ENCODE results near the gene NFKB2. TPM values are rescaled to one million over a fixed set of nuclear protein-coding genes. Genes with fewer than 3 reads are reported as not detected.

The NFKB2 gene
- polyA plus RNA-seq, 3 donors, result 15.7 to 17.4 (median 16.8) TPM

DNA sequence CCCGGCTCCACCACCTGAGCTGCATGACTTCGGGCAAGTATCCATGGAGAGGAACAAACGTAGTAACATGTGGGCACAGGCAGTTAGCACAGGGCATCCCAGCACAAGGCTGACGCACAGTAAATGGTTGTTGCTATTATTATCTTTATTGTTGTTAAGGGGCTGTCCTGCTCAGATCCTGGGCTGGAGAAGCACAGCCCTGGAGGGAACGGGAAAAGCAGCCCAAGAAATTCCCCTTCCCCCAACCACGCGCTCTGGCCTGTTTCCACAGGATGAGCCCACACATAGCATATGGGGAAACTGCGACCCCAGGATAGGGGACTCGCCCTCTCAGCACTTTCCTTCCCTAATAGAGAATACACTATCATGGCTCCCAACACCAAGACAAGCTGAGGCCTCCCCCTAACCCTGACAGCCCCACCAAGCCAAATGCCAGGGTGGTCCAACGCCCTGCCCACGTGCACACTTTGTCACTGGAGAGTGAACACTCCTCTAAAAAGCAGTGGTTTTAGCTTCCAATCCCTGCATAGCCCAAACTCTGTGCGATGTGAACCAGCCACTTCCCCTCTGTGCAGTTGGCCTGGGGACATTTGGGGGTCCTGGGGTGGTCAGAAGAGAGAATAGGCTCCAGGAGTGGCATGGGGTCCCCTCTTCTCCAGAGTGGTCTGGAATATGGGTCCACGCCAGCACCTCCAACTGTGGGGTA lies 12.1 kb downstream of the NFKB2 start:
- DNase-seq (ENCODE audit: low read depth in 3 of 3, low spot score in 2 of 3), result no peak

GRCh38 chr10:102408131-102408727 lies 12.7 kb downstream of the NFKB2 start:
- DNase-seq (ENCODE audit: low read depth in 3 of 3, low spot score in 2 of 3), result no peak

GRCh38 chr10:102408728-102409603 lies 13.5 kb downstream of the NFKB2 start:
- DNase-seq (ENCODE audit: low read depth in 3 of 3, low spot score in 2 of 3), result no peak

DNA sequence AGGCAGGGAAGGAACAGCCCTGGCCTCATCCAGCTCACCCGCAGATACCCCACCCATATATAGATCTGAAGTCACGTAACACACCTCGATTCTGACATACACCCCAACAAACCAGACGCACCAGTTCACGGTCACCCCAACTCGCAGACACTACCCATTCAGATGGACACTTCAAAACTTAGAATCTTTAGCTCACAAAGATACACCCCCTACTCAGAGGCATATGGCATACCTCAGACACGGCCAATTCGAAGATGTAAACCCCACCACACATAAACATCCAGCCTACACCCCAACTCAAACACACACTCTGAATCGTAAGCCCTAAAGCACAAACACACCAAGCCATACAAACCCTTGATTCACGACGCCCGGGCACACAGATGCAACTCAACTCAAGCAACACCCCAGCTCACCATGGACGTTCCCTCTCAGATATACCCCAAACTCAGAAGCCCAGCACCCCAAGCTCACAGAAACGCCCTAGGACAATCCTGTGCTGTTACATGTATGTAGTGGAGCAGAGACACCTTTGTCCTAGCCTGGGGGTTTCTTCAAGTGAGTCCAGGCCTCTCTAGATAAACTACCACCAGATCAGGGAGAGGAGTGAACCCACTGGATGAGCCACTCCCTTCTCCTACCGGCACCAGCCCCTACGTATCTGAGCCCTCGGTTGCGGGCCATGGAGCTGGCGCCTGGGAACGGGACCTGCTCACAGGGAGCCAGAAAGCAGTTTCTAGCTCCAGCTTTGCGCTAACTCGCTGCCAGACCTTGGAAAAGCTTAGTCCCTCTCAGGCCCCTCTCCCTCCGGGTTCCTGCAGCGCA lies 14.3 kb downstream of the NFKB2 start:
- no peak for DNase-seq (ENCODE audit: low read depth in 3 of 3, low spot score in 2 of 3)

GRCh38 chr10:102410429-102411073 lies 15.0 kb downstream of the NFKB2 start:
- DNase-seq (ENCODE audit: low read depth in 3 of 3, low spot score in 2 of 3), result no peak

GRCh38 chr10:102411341-102412255 lies 16.1 kb downstream of the NFKB2 start:
- DNase-seq (ENCODE audit: low read depth in 3 of 3, low spot score in 2 of 3), result no peak

- no peak for DNase-seq (ENCODE audit: low read depth in 3 of 3, low spot score in 2 of 3)
Measured at GRCh38 chr10:102412293-102412692, 16.8 kb downstream of the NFKB2 start.

- DNase-seq (ENCODE audit: low read depth in 3 of 3, low spot score in 2 of 3), result no peak
Measured at GRCh38 chr10:102413053-102413705, 17.7 kb downstream of the NFKB2 start.

GRCh38 chr10:102413806-102414561 lies 18.5 kb downstream of the NFKB2 start:
- DNase-seq (ENCODE audit: low read depth in 3 of 3, low spot score in 2 of 3), result no peak

GRCh38 chr10:102414749-102415148 lies 19.2 kb downstream of the NFKB2 start:
- no peak for DNase-seq (ENCODE audit: low read depth in 3 of 3, low spot score in 2 of 3)

- DNase-seq (ENCODE audit: low read depth in 3 of 3, low spot score in 2 of 3), result no peak
Measured at GRCh38 chr10:102416283-102416682, 20.8 kb downstream of the NFKB2 start.

- no peak for DNase-seq (ENCODE audit: low read depth in 3 of 3, low spot score in 2 of 3)
Measured at GRCh38 chr10:102416695-102417094, 21.2 kb downstream of the NFKB2 start.

GRCh38 chr10:102418622-102419268 lies 23.2 kb downstream of the NFKB2 start, which contains the start of gene PSD:
Gene PSD (minus strand): TSS chr10:102418785. CDS start chr10:102417038, 1,747 bp downstream.
- DNase-seq (ENCODE audit: low read depth in 3 of 3, low spot score in 2 of 3), result no peak

- DNase-seq (ENCODE audit: low read depth in 3 of 3, low spot score in 2 of 3), result no peak
Measured at GRCh38 chr10:102419269-102420180, 24.0 kb downstream of the NFKB2 start.

DNA sequence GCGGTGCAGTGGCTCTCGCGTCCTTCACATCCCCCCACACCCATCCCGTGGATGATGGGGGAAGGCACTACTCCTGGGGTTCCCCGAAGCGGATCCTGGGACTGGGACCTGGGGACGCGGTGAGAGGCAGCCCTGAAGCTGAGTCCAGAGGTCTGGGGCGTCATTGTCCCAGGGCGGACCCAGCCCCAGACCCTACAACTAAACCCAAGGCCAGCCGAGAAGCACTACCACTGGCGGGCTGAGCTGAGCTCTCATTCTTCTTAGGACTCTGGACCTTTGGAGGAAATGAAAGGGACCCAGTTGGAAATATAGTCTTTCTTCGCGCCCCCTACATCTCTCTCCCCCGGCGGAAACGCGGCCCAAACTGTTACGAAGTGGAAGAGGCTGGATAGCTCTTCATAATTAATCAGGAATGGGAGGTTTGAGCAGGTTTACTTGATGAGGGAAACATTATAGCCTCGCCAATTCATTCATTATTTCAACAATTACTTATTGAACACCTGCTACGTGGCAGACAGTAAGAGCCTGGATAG lies 24.7 kb downstream of the NFKB2 start:
- no peak for DNase-seq (ENCODE audit: low read depth in 3 of 3, low spot score in 2 of 3)

All from right renal cortex interstitium (tissue), 3 donors.